Activated naive CD8-positive, alpha-beta T cell treated with anti-CD3 and anti-CD28 coated beads, Interleukin-2, amount 50 U/mL, for 24 hours (primary cell): ENCODE results near the gene HOXC9.

Source experiments
- ATAC-seq: fragments of 150-1000 bp; cut with Tn5 transposase; one replicate; pipeline ENCODE4 v1.10.0; 2021
- DNase-seq: peaks from one replicate; pipeline ENCODE4 v3.0.0; 2021
- H3K27ac Mint-ChIP-seq: one replicate; pipeline ENCODE4 v1.8.0; 2021; ENCODE audit warnings: mild to moderate bottlenecking, mixed read lengths
- H3K27me3 Mint-ChIP-seq: one replicate; pipeline ENCODE4 v1.8.0; 2021; ENCODE audit warnings: mixed read lengths
- H3K36me3 Mint-ChIP-seq: one replicate; pipeline ENCODE4 v1.8.0; 2021; ENCODE audit warnings: low read depth, mixed read lengths
- H3K4me1 Mint-ChIP-seq: one replicate; pipeline ENCODE4 v1.8.0; 2021; ENCODE audit warnings: mixed read lengths
- H3K4me3 Mint-ChIP-seq: one replicate; pipeline ENCODE4 v1.8.0; 2021; ENCODE audit warnings: mild to moderate bottlenecking, moderate library complexity, mixed read lengths
- H3K9me3 Mint-ChIP-seq: one replicate; pipeline ENCODE4 v1.8.0; 2021; ENCODE audit warnings: mixed read lengths

HOXC9 gene

GRCh38 chr12:54016051-54016450, 16.1 kb downstream of the HOXC9 start:
- H3K27ac Mint-ChIP-seq: no peak overlapping the region
- no peak overlapping the region for H3K4me3 Mint-ChIP-seq
- no peaks in the 10 kb centered on the region for H3K36me3 Mint-ChIP-seq
- ATAC-seq (no peak), DNase-seq (no peak)
- H3K4me1 Mint-ChIP-seq: peaks cover 21% of the 10 kb centered on the region
- no peaks in the 10 kb centered on the region for H3K9me3 Mint-ChIP-seq
- H3K27me3 Mint-ChIP-seq: peaks cover 79% of the 10 kb centered on the region

- peaks cover 18% of the 10 kb centered on the region for H3K4me1 Mint-ChIP-seq
- DNase-seq: no peak
- no peak overlapping the region for H3K27ac Mint-ChIP-seq
- no peaks in the 10 kb centered on the region for H3K9me3 Mint-ChIP-seq
- H3K36me3 Mint-ChIP-seq: no peaks in the 10 kb centered on the region
- no peak overlapping the region for H3K4me3 Mint-ChIP-seq
- H3K27me3 Mint-ChIP-seq: peaks cover 79% of the 10 kb centered on the region
- no peak for ATAC-seq
These were observed 16.6 kb downstream of the HOXC9 start for GRCh38 chr12:54016478-54016964.

GRCh38 chr12:54017027-54017788, 17.2 kb downstream of the HOXC9 start:
- Mint-ChIP-seq H3K36me3 (no peaks in the 10 kb centered on the region), H3K27ac (no peak overlapping the region), H3K27me3 (peaks cover 79% of the 10 kb centered on the region), H3K4me3 (peak overlapping the region; percentile 79), H3K9me3 (no peaks in the 10 kb centered on the region), H3K4me1 (peaks cover 17% of the 10 kb centered on the region)
- ATAC-seq (peak; percentile 22), DNase-seq (no peak)

- peaks cover 17% of the 10 kb centered on the region for H3K4me1 Mint-ChIP-seq
- peak; percentile 75 for DNase-seq
These were observed 18.0 kb downstream of the HOXC9 start for GRCh38 chr12:54017878-54018467.

GRCh38 chr12:54018468-54018984, 18.6 kb downstream of the HOXC9 start:
- DNase-seq (no peak), ATAC-seq (no peak)
- peak overlapping the region; percentile 79 for H3K4me3 Mint-ChIP-seq
- peaks cover 78% of the 10 kb centered on the region for H3K27me3 Mint-ChIP-seq
- H3K9me3 Mint-ChIP-seq: no peaks in the 10 kb centered on the region
- peaks cover 17% of the 10 kb centered on the region for H3K4me1 Mint-ChIP-seq
- H3K27ac Mint-ChIP-seq: no peak overlapping the region
- H3K36me3 Mint-ChIP-seq: no peaks in the 10 kb centered on the region

More at GRCh38 chr12:54017878-54018467, 18.0 kb downstream of the HOXC9 start:
- no peaks in the 10 kb centered on the region for H3K9me3 Mint-ChIP-seq
- H3K36me3 Mint-ChIP-seq: no peaks in the 10 kb centered on the region
- H3K27ac Mint-ChIP-seq: no peak overlapping the region
- ATAC-seq: peak; percentile 86
- peaks cover 78% of the 10 kb centered on the region for H3K27me3 Mint-ChIP-seq
- peak overlapping the region; percentile 79 for H3K4me3 Mint-ChIP-seq

- peaks cover 17% of the 10 kb centered on the region for H3K4me1 Mint-ChIP-seq
- H3K27ac Mint-ChIP-seq: no peak overlapping the region
- H3K27me3 Mint-ChIP-seq: peaks cover 78% of the 10 kb centered on the region
- DNase-seq: no peak
- no peaks in the 10 kb centered on the region for H3K9me3 Mint-ChIP-seq
- H3K4me3 Mint-ChIP-seq: no peak overlapping the region
- H3K36me3 Mint-ChIP-seq: no peaks in the 10 kb centered on the region
- no peak for ATAC-seq
These were observed 19.3 kb downstream of the HOXC9 start for GRCh38 chr12:54019091-54019811.

- Mint-ChIP-seq H3K4me3 (no peak overlapping the region), H3K36me3 (no peaks in the 10 kb centered on the region), H3K27ac (no peak overlapping the region), H3K4me1 (peaks cover 14% of the 10 kb centered on the region), H3K9me3 (no peaks in the 10 kb centered on the region), H3K27me3 (peaks cover 78% of the 10 kb centered on the region)
- DNase-seq: no peak
- no peak for ATAC-seq
These were observed 20.1 kb downstream of the HOXC9 start for GRCh38 chr12:54019924-54020590.

- Mint-ChIP-seq H3K27ac (no peak overlapping the region), H3K4me1 (peaks cover 12% of the 10 kb centered on the region), H3K9me3 (no peaks in the 10 kb centered on the region), H3K36me3 (no peaks in the 10 kb centered on the region), H3K27me3 (peaks cover 76% of the 10 kb centered on the region), H3K4me3 (no peak overlapping the region)
- DNase-seq (no peak), ATAC-seq (no peak)
These were observed 20.8 kb downstream of the HOXC9 start for GRCh38 chr12:54020591-54021405.

- Mint-ChIP-seq H3K4me1 (peaks cover 12% of the 10 kb centered on the region), H3K4me3 (no peak overlapping the region), H3K36me3 (no peaks in the 10 kb centered on the region), H3K27me3 (peaks cover 75% of the 10 kb centered on the region), H3K9me3 (no peaks in the 10 kb centered on the region), H3K27ac (no peak overlapping the region)
- ATAC-seq (no peak), DNase-seq (no peak)
These were observed 21.6 kb downstream of the HOXC9 start for GRCh38 chr12:54021432-54022013.

- peaks cover 83% of the 10 kb centered on the region for H3K27me3 Mint-ChIP-seq
- no peak for ATAC-seq
- H3K4me3 Mint-ChIP-seq: no peak overlapping the region
- no peak for DNase-seq
- H3K9me3 Mint-ChIP-seq: no peaks in the 10 kb centered on the region
- H3K27ac Mint-ChIP-seq: no peak overlapping the region
- H3K36me3 Mint-ChIP-seq: no peaks in the 10 kb centered on the region
- H3K4me1 Mint-ChIP-seq: peaks cover 5% of the 10 kb centered on the region
These were observed 23.3 kb downstream of the HOXC9 start for GRCh38 chr12:54022960-54023884.

- H3K36me3 Mint-ChIP-seq: no peaks in the 10 kb centered on the region
- peaks cover 6% of the 10 kb centered on the region for H3K4me1 Mint-ChIP-seq
- H3K27me3 Mint-ChIP-seq: peaks cover 86% of the 10 kb centered on the region
- H3K27ac Mint-ChIP-seq: no peak overlapping the region
- DNase-seq (no peak), ATAC-seq (no peak)
- no peak overlapping the region for H3K4me3 Mint-ChIP-seq
- no peaks in the 10 kb centered on the region for H3K9me3 Mint-ChIP-seq
These were observed 24.2 kb downstream of the HOXC9 start for GRCh38 chr12:54024127-54024526.

- Mint-ChIP-seq H3K27me3 (peaks cover 87% of the 10 kb centered on the region), H3K36me3 (no peaks in the 10 kb centered on the region), H3K9me3 (no peaks in the 10 kb centered on the region), H3K4me1 (peaks cover 9% of the 10 kb centered on the region), H3K4me3 (no peak overlapping the region), H3K27ac (no peak overlapping the region)
- ATAC-seq (no peak), DNase-seq (no peak)
These were observed 24.8 kb downstream of the HOXC9 start for GRCh38 chr12:54024581-54025305.
